ENCODE measurements around the gene AQP9. TPM values are rescaled to one million over a fixed set of nuclear protein-coding genes. Genes with fewer than 3 reads are reported as not detected.
A peak's percentile ranks its signal among the peaks of the same experiment; 100 is the strongest.

Gene AQP9
- total and polyA plus RNA-seq, 2 of the 8 experiments (the other 6 are each of a cell fraction or from before 2014, with no cell fraction given) = not detected

DNA sequence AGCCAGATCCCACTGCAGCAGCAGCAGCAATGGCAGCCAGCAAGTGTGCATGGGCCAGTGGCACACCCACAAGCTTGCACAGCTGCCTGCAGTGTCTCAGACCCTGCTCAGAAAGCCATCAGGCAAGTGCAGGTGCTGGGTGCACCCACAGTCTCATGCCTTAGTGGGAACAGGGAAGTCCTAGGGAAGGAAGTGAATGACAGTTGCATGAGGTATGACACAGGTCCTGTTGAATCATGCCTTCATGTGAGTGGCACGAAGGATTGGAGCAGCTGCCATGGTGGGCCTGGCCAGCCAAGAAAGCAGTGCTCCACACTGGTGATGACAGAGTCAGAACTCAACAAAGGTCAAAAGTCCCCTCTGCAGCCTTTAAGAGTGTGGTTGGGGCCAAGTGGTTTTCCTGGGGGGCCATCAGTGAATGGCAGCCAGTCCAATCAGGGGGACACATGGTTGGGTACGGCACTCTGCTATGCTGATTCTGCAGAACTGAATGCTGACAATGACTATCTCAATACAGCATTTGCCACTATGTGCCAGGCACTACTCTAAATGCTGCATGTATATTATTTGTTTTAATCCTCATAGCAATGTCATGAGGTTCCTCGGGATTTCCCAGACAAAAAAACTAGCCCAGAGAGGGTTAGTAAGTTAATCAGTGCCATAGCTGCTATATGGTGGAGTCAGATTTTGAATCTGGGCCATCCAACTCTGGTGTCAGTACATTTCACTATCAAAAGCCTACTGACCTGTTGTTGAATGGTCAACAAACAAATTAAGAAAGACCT is 94.3 kb downstream of the AQP9 start:
- Histone ChIP-seq H3K14ac (ENCODE audit: insufficient read length) (no peak overlapping the region), H4K8ac (ENCODE audit: extremely low read depth, insufficient read depth, low read length) (no peak overlapping the region; the same call in 1 of the 2 replicates), H2AK5ac (ENCODE audit: low read depth, low read length) (no peak overlapping the region), H3K9me3 (ENCODE audit: insufficient read depth in 2 of 2, low read depth in 1 of 2, low read length in 1 of 2) (peaks cover 4% of the 10 kb centered on the region in 2 experiments; a peak in 1 of 4 replicates), H3K56ac (replicated peaks; ENCODE audit: insufficient read length, low read depth, low read length) (no peak overlapping the region), H2BK15ac (ENCODE audit: low read length) (no peak overlapping the region), H3K4me2 (ENCODE audit: insufficient read depth in 1 of 2, low read depth in 2 of 2, low read length in 2 of 2) (no peak overlapping the region), H2BK12ac (ENCODE audit: low read depth, low read length) (no peak overlapping the region), H3K79me1 (ENCODE audit: low read depth, low read length) (no peaks in the 10 kb centered on the region), H3K4me3 (ENCODE audit: extremely low read depth in 1 of 4, insufficient read depth in 2 of 4, low read depth in 3 of 4, low read length in 4 of 4) (no peak overlapping the region), H3K9ac (replicated peaks in 1 of 4; ENCODE audit: extremely low read depth in 1 of 4, low read depth in 3 of 4, low read length in 3 of 4) (no peak overlapping the region), H4K5ac (ENCODE audit: insufficient read length, low read depth, low read length) (no peak overlapping the region), H3K4ac (replicated peaks; ENCODE audit: insufficient read length, low read depth, low read length) (no peak overlapping the region), H3K23ac (ENCODE audit: insufficient read length) (no peak overlapping the region), H4K20me1 (replicated peaks in 1 of 2; ENCODE audit: control insufficient read depth in 1 of 2, insufficient read depth in 2 of 2, low read length in 2 of 2) (no peaks in the 10 kb centered on the region), H4K91ac (replicated peaks; ENCODE audit: insufficient read length, low read length) (peak overlapping the region; percentile 15), H3K27me3 (replicated peaks in 1 of 4; ENCODE audit: control insufficient read depth in 3 of 4, extremely low read depth in 1 of 4, insufficient read depth in 3 of 4, low read length in 3 of 4) (no peaks in the 10 kb centered on the region), H2BK20ac (ENCODE audit: low read length) (no peak overlapping the region), H3K23me2 (ENCODE audit: low read depth, low read length) (peaks cover 2% of the 10 kb centered on the region; the same call in 1 of the 2 replicates), H3K4me1 (replicated peaks in 1 of 4; ENCODE audit: control insufficient read depth in 3 of 4, insufficient read depth in 4 of 4, low read length in 3 of 4) (peaks cover 8 to 18% (median 13%) of the 10 kb centered on the region in 4 experiments; a peak in 6 of 7 replicates), H2BK120ac (replicated peaks; ENCODE audit: low read depth, low read length) (peak overlapping the region; percentile 36), H3K79me2 (ENCODE audit: control insufficient read depth in 1 of 2, insufficient read depth in 2 of 2, low read length in 2 of 2) (no peaks in the 10 kb centered on the region), H3K27ac (ENCODE audit: low read depth, low read length) (no peak overlapping the region), H3K36me3 (ENCODE audit: control insufficient read depth in 2 of 4, insufficient read depth in 4 of 4, low read length in 3 of 4) (no peaks in the 10 kb centered on the region), H2AFZ (ENCODE audit: low read length) (no peak overlapping the region), H2BK5ac (ENCODE audit: low read depth, low read length) (no peak overlapping the region), H3K18ac (ENCODE audit: extremely low read depth, low read length) (no peak overlapping the region)
- ChIA-PET POLR2A (ENCODE audit: partially characterized antibody) (no interaction called here), CTCF (ENCODE audit: partially characterized antibody) (interaction anchor here (1.0 to 2.0 kb wide), 2 partner anchors 9 kb away, joined by 3 to 4 read pairs; no protein-coding TSS in a partner anchor)
- WGBS, 2 experiments (ENCODE audit: extremely low coverage in 1 of 2, insufficient coverage in 1 of 2, insufficient read length in 1 of 2, insufficient replicate concordance in 2 of 2, low coverage in 1 of 2, low lambda C conversion rate in 2 of 2, missing lambda C conversion rate in 1 of 2) = 90% methylated on average over 3 of the region's 3 CpGs; no CpG with 5 or more reads in 1 of the 2 experiments
- DNase-seq (ENCODE audit: low read depth in 1 of 2, low spot score in 2 of 2) (no peak), FAIRE-seq (no peak)
- TF ChIP-seq GABPA (IDR thresholded peaks at IDR 0.05; ENCODE audit: borderline replicate concordance, insufficient read depth, low read length) (no peak), RAD21 (IDR thresholded peaks at IDR 0.05 in 1 of 2, conservative IDR thresholded peaks at IDR 0.05 in 1 of 2; ENCODE audit: low read depth in 2 of 2, low read length in 2 of 2) (no peak), SP1 (IDR thresholded peaks at IDR 0.05; ENCODE audit: low read depth, low read length) (no peak), EP300 (IDR thresholded peaks at IDR 0.05; ENCODE audit: borderline replicate concordance in 1 of 2, low read depth in 2 of 2, low read length in 2 of 2) (no peak), GTF2F1 (IDR thresholded peaks at IDR 0.05; ENCODE audit: borderline replicate concordance, low read depth, low read length) (no peak), CREB1 (IDR thresholded peaks at IDR 0.05) (no peak), RFX5 (IDR thresholded peaks at IDR 0.05; ENCODE audit: borderline replicate concordance, low read depth, low read length) (no peak), POU5F1 (IDR thresholded peaks at IDR 0.05; ENCODE audit: low read depth, low read length) (no peak), SAP30 (IDR thresholded peaks at IDR 0.05; ENCODE audit: insufficient read depth, insufficient replicate concordance, low read length) (no peak), NRF1 (IDR thresholded peaks at IDR 0.05; ENCODE audit: low read depth, low read length) (no peak), SIX5 (IDR thresholded peaks at IDR 0.05; ENCODE audit: low read depth, low read length) (no peak), CBX5 (IDR thresholded peaks at IDR 0.05; ENCODE audit: low read depth, low read length) (no peak)
